CD4-positive, alpha-beta memory T cell (primary cell): ENCODE results near the gene STARD5. TPM values are rescaled to one million over a fixed set of nuclear protein-coding genes. Genes with fewer than 3 reads are reported as not detected.

Experiments used
- CTCF ChIA-PET: fragments of 350-600 bp; sonication (Branson Sonifier 250); formaldehyde crosslinking; loops from one replicate; lab custom pipeline; 2021; ENCODE audit warnings: inconsistent platforms; ENCODE audit not compliant: partially characterized antibody; lab: Charles Lee
- POLR2A ChIA-PET: fragments of 350-600 bp; sonication (Branson Sonifier 250); formaldehyde crosslinking; loops from one replicate; lab custom pipeline; 2021; ENCODE audit not compliant: partially characterized antibody; lab: Charles Lee
- DNase-seq, 5 donors: peaks; one replicate each; pipeline versions ENCODE4 v3.0.0 to v3.0.0-alpha.2; 2020 to 2022; ENCODE audit warnings: mixed read lengths in 1 of 5
- H3K27ac ChIP-seq: one replicate; pipeline ENCODE4 v1.7.0; 2013; ENCODE audit warnings: low read depth, low read length
- H3K27me3 ChIP-seq: 2 replicates; pipeline ENCODE4 v1.7.0; 2013; ENCODE audit warnings: mild to moderate bottlenecking, low read length, moderate library complexity; ENCODE audit not compliant: insufficient read depth
- H3K36me3 ChIP-seq: 2 replicates; pipeline ENCODE4 v1.7.0; 2013; ENCODE audit warnings: mild to moderate bottlenecking, low read length, moderate library complexity; ENCODE audit not compliant: insufficient read depth
- H3K4me1 ChIP-seq: 2 replicates; pipeline ENCODE4 v1.7.0; 2013; ENCODE audit warnings: mild to moderate bottlenecking, low read length, moderate library complexity; ENCODE audit not compliant: insufficient read depth
- H3K4me3 ChIP-seq, 2 donors: one replicate each; pipeline ENCODE4 v1.7.0; 2013; ENCODE audit warnings: low read length in 2 of 2, mild to moderate bottlenecking in 1 of 2
- H3K9me3 ChIP-seq, 2 donors: one replicate each; pipeline ENCODE4 v1.7.0; 2013; ENCODE audit warnings: low read length in 2 of 2, control low read depth in 1 of 2; ENCODE audit not compliant: control insufficient read depth in 1 of 2
- H3K27ac Mint-ChIP-seq, 7 donors: one replicate each; pipeline ENCODE4 v1.8.0; 2020 to 2021; ENCODE audit warnings: mixed read lengths in 7 of 7, mild to moderate bottlenecking in 6 of 7, inconsistent platforms in 3 of 7, moderate library complexity in 3 of 7
- H3K27me3 Mint-ChIP-seq, 2 donors: one replicate each; pipeline ENCODE4 v1.8.0; 2020 to 2021; ENCODE audit warnings: mixed read lengths in 2 of 2
- H3K36me3 Mint-ChIP-seq, 2 donors: one replicate each; pipeline ENCODE4 v1.8.0; 2020 to 2021; ENCODE audit warnings: mixed read lengths in 2 of 2, inconsistent platforms in 1 of 2, mild to moderate bottlenecking in 1 of 2
- H3K4me1 Mint-ChIP-seq, 4 donors: one replicate each; pipeline ENCODE4 v1.8.0; 2020 to 2021; ENCODE audit warnings: mixed read lengths in 4 of 4, mild to moderate bottlenecking in 1 of 4
- H3K4me3 Mint-ChIP-seq, 8 donors: one replicate each; pipeline ENCODE4 v1.8.0; 2020 to 2021; ENCODE audit warnings: mixed read lengths in 8 of 8, mild to moderate bottlenecking in 7 of 8, moderate library complexity in 6 of 8, inconsistent platforms in 3 of 8
- H3K9me3 Mint-ChIP-seq, 8 donors: one replicate each; pipeline ENCODE4 v1.8.0; 2020 to 2021; ENCODE audit warnings: mixed read lengths in 8 of 8, mild to moderate bottlenecking in 5 of 8, inconsistent platforms in 3 of 8, moderate library complexity in 1 of 8
- intact Hi-C: fragments of 100-400 bp; cut with micrococcal nuclease; formaldehyde crosslinking; loops from one replicate; pipeline ENCODE4 v1.15.1; 2023
- polyA plus RNA-seq, 2 donors: library from polyadenylated mRNA; unstranded; fragments of 300-500 nt; fragmentation: Illumina TruSeq; gene quantifications; one replicate each; pipeline ENCODE4 v1.2.3, GENCODE V29; 2021
- total RNA-seq, 2 experiments: library from RNA; stranded (reverse); gene quantifications; one replicate each; pipeline ENCODE4 v1.2.3, GENCODE V29; 2021

Gene STARD5
- total and polyA plus RNA-seq, 4 experiments from 2014 or later, result 1.9 to 8.0 (median 4.4) TPM

DNA sequence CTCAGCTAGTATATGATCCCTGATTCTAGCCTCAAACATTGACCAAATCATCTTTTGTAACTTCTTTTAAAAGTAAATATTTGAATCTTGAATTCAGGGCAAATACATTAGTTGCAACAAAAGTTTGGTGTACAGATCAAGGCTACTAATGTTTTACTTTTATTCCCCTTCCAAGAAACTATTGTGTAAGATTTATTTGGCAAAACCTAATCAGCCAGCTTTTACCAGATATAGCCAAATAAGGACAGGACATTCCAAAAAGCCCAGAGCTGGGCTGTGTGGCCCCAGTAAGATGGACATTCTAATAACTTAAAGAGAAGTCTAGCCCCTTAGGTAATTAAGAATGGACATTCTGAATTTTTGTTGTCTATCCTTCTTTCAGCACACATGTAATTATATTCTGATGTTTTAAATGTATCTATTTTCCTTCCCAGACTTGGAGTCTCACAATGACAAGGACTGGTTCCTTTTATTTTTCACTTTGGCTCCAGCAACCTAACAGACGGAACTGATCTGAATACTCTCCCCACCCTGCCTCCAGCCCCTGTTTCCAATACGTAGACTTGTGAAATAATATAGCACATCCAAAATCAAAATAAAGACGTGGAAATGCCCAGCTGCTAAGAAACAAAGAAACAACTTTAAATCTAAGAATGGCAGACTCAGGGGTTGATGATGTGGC lies 48.1 kb downstream of the STARD5 start:
- peaks cover 0 to 14% (median 10%) of the 10 kb centered on the region in 8 donors for H3K9me3 Mint-ChIP-seq
- Histone ChIP-seq H3K4me3 (no peak overlapping the region), H3K9me3 (no peaks in the 10 kb centered on the region), H3K27me3 (no peaks in the 10 kb centered on the region), H3K27ac (no peak overlapping the region), H3K36me3 (no peaks in the 10 kb centered on the region), H3K4me1 (peaks cover 25% of the 10 kb centered on the region)
- H3K4me1 Mint-ChIP-seq, result peaks cover 22 to 50% (median 35%) of the 10 kb centered on the region in 4 donors
- CTCF ChIA-PET, result interaction anchor here (0.7 to 9.8 kb wide), 25 partner anchors 8 to 285 kb away, joined by 3 to 147 read pairs (median 11); partner anchors contain the start of gene STARD5
- H3K27me3 Mint-ChIP-seq, result no peaks in the 10 kb centered on the region
- peak overlapping the region in 5 of 7 donors; percentile 2 to 70 (median 31) for H3K27ac Mint-ChIP-seq
- intact Hi-C loops, result loop anchor here (1.0 to 2.0 kb wide), 5 partner anchors 8 to 205 kb away; no protein-coding TSS in a partner anchor
- no peak for DNase-seq
- H3K36me3 Mint-ChIP-seq, result peaks cover 3 to 7% of the 10 kb centered on the region in 2 donors
- POLR2A ChIA-PET, result interaction anchor here (0.6 to 12.1 kb wide), 15 partner anchors 10 to 925 kb away, joined by 3 to 294 read pairs (median 4); partner anchors contain the start of gene STARD5
- H3K4me3 Mint-ChIP-seq, result peak overlapping the region in 2 of 8 donors; percentile 4 to 75

- POLR2A ChIA-PET, result interaction anchor here (0.6 to 12.1 kb wide), 15 partner anchors 9 to 926 kb away, joined by 3 to 294 read pairs (median 4); partner anchors contain the start of gene STARD5
- no peak overlapping the region for H3K27ac ChIP-seq
- peak; percentile 74 to 80 (median 78) for DNase-seq
- CTCF ChIA-PET, result interaction anchor here (0.7 to 9.8 kb wide), 28 partner anchors 9 to 285 kb away, joined by 3 to 147 read pairs (median 10); partner anchors contain the start of gene STARD5
- Mint-ChIP-seq H3K9me3 (peaks cover 0 to 14% (median 10%) of the 10 kb centered on the region in 8 donors), H3K4me3 (peak overlapping the region in 7 of 8 donors; percentile 12 to 75 (median 30)), H3K4me1 (peaks cover 17 to 42% (median 30%) of the 10 kb centered on the region in 4 donors), H3K36me3 (peaks cover 3 to 7% of the 10 kb centered on the region in 2 donors), H3K27me3 (no peaks in the 10 kb centered on the region), H3K27ac (peak overlapping the region; percentile 2 to 92 (median 70))
- no peaks in the 10 kb centered on the region for H3K27me3 ChIP-seq
- H3K9me3 ChIP-seq, result no peaks in the 10 kb centered on the region
- peaks cover 18% of the 10 kb centered on the region for H3K4me1 ChIP-seq
- intact Hi-C loops, result loop anchor here (1.0 to 2.0 kb wide), 4 partner anchors 21 to 206 kb away; no protein-coding TSS in a partner anchor
- H3K4me3 ChIP-seq, result no peak overlapping the region
- H3K36me3 ChIP-seq, result no peaks in the 10 kb centered on the region
Measured at GRCh38 chr15:81274931-81275707, 48.8 kb downstream of the STARD5 start.

- Mint-ChIP-seq H3K4me3 (peak overlapping the region in 1 of 8 donors; percentile 23), H3K9me3 (peaks cover 0 to 14% (median 10%) of the 10 kb centered on the region in 8 donors), H3K27ac (peak overlapping the region in 2 of 7 donors; percentile 2 to 70), H3K36me3 (peaks cover 3 to 7% of the 10 kb centered on the region in 2 donors), H3K4me1 (peaks cover 17 to 39% (median 26%) of the 10 kb centered on the region in 4 donors), H3K27me3 (no peaks in the 10 kb centered on the region)
- ChIA-PET POLR2A (interaction anchor here (1.4 to 12.1 kb wide), 6 partner anchors 12 to 51 kb away, joined by 3 to 294 read pairs (median 14); no protein-coding TSS in a partner anchor), CTCF (interaction anchor here (0.7 to 9.8 kb wide), 22 partner anchors 8 to 140 kb away, joined by 3 to 147 read pairs (median 13); partner anchors contain the start of gene STARD5)
- no peaks in the 10 kb centered on the region for H3K27me3 ChIP-seq
- DNase-seq, result no peak
- peaks cover 18% of the 10 kb centered on the region for H3K4me1 ChIP-seq
- H3K36me3 ChIP-seq, result no peaks in the 10 kb centered on the region
- no peak overlapping the region for H3K4me3 ChIP-seq
- H3K27ac ChIP-seq, result no peak overlapping the region
- intact Hi-C loops, result loop anchor here (2.0 kb wide), 2 partner anchors 31 to 207 kb away; no protein-coding TSS in a partner anchor
- H3K9me3 ChIP-seq, result no peaks in the 10 kb centered on the region
Measured at GRCh38 chr15:81274255-81274654, 49.7 kb downstream of the STARD5 start.

DNA sequence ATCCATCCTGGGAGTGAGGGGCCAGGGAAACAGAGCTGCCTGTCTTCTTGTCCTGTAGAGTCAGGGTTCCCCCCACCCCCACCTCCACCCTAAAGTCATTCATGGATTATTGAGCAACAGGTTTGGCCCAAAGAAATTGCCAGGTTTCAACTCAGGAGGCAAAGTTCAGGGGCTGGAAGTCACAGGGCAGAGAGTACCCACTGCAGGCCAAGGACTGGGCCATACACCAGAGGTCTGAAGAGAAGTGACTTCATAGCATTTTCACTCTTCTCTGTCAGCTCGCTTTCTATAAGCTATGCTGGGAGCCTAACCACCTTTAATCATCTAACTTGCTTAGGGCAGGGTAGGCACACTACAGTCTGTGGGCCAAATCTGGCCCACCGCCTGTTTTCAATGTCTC lies 50.1 kb downstream of the STARD5 start:
- H3K36me3 Mint-ChIP-seq, result peaks cover 3 to 7% of the 10 kb centered on the region in 2 donors
- no peak for DNase-seq
- Histone ChIP-seq H3K4me1 (peaks cover 18% of the 10 kb centered on the region), H3K36me3 (no peaks in the 10 kb centered on the region), H3K9me3 (no peaks in the 10 kb centered on the region), H3K27ac (no peak overlapping the region), H3K4me3 (no peak overlapping the region), H3K27me3 (no peaks in the 10 kb centered on the region)
- peaks cover 17 to 36% (median 25%) of the 10 kb centered on the region in 4 donors for H3K4me1 Mint-ChIP-seq
- no peaks in the 10 kb centered on the region for H3K27me3 Mint-ChIP-seq
- ChIA-PET POLR2A (interaction anchor here (2.3 to 12.1 kb wide), 3 partner anchors 23 to 35 kb away, joined by 10 to 294 read pairs (median 43); no protein-coding TSS in a partner anchor), CTCF (interaction anchor here (0.7 to 9.8 kb wide), 19 partner anchors 8 to 141 kb away, joined by 3 to 147 read pairs (median 13); partner anchors contain the start of gene STARD5)
- peak overlapping the region in 1 of 7 donors; percentile 2 for H3K27ac Mint-ChIP-seq
- no peak overlapping the region for H3K4me3 Mint-ChIP-seq
- intact Hi-C loops, result loop anchor here (2.0 kb wide), 2 partner anchors 31 to 207 kb away; no protein-coding TSS in a partner anchor
- peaks cover 0 to 14% (median 10%) of the 10 kb centered on the region in 8 donors for H3K9me3 Mint-ChIP-seq

DNA sequence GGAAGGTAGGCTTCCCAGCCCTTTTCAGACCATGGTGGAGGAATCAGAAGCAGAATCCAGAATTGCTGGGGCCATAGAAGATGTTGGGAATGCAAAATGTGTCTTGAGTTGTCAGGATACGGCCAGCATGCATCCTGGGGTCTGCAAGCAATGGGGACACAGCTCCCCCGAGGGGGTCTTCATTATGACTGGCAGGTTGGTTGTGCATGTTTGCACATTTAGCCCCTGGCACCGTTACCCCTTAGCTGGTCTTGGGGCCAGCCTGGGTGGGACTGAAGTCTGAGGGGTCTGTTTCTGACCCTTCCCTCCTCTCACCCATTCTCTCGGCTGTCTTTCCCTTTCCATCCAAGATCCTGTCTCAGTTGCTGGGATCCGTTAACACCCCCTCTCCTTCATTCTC lies 50.7 kb downstream of the STARD5 start:
- H3K27me3 Mint-ChIP-seq, result no peaks in the 10 kb centered on the region
- H3K4me3 Mint-ChIP-seq, result no peak overlapping the region
- H3K36me3 Mint-ChIP-seq, result peaks cover 3 to 7% of the 10 kb centered on the region in 2 donors
- CTCF ChIA-PET, result interaction anchor here (1.0 to 9.8 kb wide), 15 partner anchors 7 to 164 kb away, joined by 3 to 147 read pairs (median 15); partner anchors contain the start of gene STARD5
- Histone ChIP-seq H3K27ac (no peak overlapping the region), H3K36me3 (no peaks in the 10 kb centered on the region), H3K4me1 (peaks cover 18% of the 10 kb centered on the region), H3K4me3 (no peak overlapping the region), H3K9me3 (no peaks in the 10 kb centered on the region), H3K27me3 (no peaks in the 10 kb centered on the region)
- no peak overlapping the region for H3K27ac Mint-ChIP-seq
- POLR2A ChIA-PET, result interaction anchor here (2.3 to 12.1 kb wide), 3 partner anchors 23 to 36 kb away, joined by 10 to 294 read pairs (median 43); no protein-coding TSS in a partner anchor
- peaks cover 15 to 29% (median 21%) of the 10 kb centered on the region in 4 donors for H3K4me1 Mint-ChIP-seq
- DNase-seq, result no peak
- H3K9me3 Mint-ChIP-seq, result peaks cover 0 to 14% (median 10%) of the 10 kb centered on the region in 8 donors
- intact Hi-C loops, result no loop called here
